Activated CD8-positive, alpha-beta memory T cell treated with anti-CD3 and anti-CD28 coated beads for 4 hours (primary cell): ENCODE measurements around the gene CTNND1.

ENCODE experiments used
- DNase-seq, 2 donors: peaks; one replicate each; pipeline ENCODE4 v3.0.0-alpha.2; 2020; ENCODE audit warnings: low read depth in 2 of 2

CTNND1 gene

DNA sequence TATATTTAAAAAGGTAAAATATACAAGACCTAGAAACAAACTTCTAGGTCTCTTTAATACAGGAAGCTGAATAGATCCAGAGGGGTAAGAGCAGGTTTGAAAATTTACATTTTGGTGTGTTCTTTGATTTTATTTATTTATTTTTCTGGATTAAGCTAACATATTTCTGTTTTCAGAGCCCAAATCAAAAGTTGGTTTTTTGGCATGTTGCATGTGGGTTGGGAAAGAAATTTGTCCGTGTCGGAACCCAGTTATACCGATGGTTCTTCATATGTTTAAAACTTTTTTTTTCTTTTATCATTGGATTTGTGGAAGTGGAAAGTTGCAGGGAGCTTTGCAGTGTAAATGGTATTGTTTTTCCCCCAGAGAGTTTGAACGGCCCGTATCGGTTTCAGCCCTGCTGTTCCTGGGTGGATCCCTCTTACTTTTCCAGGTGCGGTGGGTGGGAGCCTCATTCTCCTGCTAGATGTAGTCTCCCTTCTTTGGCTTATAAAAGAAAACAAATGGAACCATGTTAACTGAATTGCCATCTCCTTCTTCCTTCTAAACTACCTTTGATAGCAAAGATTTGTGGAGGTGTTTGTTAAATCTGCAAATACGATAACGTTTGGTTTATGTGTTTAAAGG is 746 bp downstream of the CTNND1 start:
- no peak for DNase-seq

DNA sequence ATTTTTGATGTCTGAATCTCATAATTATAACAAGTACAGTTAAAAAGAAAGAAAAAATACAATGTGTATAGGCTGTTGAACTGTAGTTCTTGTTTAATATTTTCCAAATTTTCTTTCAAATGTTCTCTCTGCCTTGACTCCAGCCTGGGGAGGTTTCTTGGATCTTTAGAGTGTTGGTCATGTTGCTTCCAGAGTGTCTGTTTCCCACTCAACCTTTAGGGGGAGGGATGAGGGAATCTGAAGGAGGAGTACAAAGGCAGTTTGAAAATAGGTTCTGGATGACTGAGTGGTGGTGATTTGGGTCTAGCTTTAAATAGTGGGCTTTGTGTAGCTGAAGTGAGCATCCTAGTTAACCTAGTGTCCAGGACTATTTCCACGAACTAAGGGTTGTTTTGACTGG is 2.0 kb downstream of the CTNND1 start:
- no peak for DNase-seq

DNA sequence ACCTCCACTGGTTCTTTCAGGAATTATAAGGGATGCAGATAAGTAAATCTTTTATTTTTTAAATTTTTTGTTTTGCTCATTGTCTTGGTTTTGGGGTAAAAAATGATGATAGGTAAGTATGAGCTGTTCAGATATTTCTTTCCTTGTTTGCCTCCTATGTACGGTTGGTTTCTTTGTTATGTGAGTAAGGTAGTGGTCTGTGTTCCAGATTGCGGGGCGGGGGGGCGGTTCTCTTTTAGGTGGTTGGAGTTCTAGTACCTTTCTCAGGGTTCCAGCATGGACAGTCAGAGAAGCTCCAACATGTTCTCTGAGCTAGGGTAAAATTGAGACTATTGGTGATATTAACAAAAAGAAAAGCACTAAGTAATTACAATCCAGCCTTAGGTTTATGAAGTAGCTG is 2.4 kb downstream of the CTNND1 start:
- no peak for DNase-seq

DNA sequence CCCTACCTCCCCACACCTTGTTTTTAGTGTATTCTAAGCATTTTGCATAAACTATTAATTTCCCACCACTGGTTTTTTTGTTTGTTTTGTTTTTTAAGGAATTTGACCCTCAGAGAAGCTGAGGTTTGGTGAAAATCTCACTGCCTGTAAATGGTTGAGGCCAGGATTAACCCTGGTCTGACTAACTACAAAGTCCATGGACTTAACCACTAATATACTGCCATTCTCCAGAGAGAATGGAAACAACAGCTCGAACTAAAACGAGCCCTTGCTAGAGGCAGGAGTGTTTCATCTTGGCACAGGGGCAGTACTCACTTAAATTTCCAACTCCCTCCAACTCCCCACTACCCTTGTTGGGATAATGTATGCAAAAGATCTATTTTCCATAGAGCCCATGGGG is 3.0 kb downstream of the CTNND1 start:
- no peak for DNase-seq

DNA sequence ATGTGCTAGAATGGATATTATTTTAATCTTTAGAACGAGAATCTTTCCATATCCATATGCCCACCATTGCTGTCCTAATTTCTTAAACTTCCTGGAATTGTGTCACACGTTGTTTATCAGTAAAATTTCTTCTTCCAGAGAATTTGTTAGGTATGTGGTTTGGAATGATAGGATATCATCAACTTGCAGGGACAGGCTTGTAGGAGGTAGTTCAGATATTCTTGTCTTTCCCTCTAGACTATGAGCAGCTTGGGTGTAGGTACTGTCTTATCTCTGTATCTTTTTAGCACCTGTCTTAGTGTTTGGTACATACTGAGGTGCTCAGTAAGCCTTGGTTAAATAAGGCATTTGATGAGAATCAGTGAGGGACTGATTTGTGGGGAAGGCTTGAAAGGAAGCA is 3.4 kb downstream of the CTNND1 start:
- no peak for DNase-seq

DNA sequence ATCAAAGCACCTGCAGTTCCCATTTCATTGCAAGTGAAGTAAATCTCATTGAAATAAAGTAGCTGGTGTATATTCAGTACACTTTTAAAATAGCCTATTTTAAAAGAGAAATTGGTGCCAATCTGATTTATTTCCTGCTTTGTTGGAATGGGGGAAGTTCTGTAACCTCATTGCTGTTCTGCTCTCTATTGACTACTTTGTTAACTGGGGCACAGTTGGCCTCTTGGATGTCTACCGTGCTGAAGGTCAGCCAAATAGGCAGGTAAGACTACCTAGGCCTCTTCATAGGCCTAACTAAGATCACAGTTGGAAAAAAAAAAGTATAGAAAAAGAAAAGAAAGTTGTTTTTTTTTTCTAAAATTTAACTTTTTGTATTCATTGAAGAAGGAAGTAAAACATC is 9.2 kb downstream of the CTNND1 start:
- no peak for DNase-seq

DNA sequence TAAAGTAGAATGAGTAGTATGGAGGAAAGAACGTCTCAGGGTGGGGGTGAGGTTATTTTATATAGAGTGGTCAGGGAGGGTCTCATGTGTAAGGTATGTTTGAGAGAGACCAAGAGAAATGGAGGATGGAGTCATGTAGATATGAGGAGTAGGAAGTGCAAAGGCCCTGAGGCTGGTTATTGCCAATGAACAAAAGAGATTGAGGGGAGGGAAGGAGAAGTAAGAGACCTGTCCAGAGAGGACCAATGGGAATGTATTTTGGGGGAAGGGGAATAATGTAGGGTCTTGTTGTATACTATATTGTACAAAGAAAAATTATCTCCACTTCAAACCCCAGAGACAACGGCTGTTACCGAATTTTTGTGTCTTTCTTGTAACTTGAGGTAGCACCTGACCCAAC is 9.8 kb downstream of the CTNND1 start:
- DNase-seq = no peak

DNA sequence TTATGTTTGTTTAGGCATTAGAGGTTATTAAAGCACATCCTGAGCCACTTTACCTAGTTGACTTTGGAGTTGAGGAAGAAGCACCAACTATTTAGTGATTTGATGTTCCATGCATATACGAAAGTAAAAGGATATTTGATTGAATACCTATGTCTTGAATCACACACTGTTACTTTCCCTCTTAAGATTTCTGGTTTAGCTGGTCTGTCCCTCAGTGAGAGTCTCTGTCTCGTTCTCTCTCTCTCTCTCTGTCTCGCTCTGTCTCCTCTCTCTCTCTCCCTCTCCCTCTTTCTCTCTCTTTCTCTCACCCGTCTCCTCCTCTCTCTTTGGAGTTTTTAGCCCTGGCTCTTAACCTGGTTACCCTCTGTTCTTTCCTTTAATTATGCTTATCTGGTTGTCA is 11.0 kb downstream of the CTNND1 start:
- DNase-seq = no peak

DNA sequence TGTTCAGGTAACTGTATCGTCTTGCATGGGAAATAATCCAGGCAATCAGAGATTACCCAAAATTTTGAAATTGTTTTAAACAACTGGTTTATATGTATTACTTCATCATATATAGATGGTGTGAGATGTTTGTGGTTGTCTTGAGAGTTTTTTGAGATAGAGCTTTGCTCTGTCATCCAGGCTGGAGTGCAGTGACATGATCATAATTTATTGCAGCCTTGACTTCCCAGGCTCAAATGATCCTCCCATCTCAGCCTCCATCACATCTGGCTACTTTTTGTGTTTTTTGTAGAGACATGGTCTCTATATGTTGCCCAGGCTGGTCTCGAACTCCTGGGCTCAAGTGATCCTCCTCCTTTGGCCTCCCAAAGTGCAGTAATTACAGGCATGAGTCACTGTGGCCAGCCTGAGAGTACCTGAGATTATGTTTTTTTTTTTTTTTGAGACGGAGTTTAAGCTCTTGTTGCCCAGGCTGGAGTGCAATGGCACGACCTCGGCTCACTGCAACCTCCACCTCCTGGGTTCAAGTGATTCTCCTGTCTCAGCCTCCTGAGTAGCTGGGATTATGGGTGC is 11.5 kb downstream of the CTNND1 start:
- no peak for DNase-seq

DNA sequence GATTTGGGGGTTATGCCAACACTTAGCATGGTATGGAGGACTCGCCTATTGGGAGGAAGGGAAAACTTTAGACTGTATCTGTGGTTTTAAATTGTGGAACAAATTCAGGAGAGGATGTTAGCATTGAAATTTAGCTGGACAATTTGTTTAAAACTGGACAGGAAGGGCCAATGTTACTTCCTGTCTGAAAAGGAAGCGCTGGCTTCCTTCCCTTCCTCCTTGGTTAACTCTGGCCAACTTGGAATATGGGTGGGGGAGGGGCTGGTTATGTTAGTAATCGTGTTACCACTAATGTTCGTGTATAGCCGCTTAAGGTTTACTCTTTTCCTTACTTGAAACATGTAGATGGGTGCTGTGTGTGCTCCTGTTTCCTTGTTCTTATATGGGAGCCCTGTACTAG is 13.9 kb downstream of the CTNND1 start:
- no peak for DNase-seq

DNA sequence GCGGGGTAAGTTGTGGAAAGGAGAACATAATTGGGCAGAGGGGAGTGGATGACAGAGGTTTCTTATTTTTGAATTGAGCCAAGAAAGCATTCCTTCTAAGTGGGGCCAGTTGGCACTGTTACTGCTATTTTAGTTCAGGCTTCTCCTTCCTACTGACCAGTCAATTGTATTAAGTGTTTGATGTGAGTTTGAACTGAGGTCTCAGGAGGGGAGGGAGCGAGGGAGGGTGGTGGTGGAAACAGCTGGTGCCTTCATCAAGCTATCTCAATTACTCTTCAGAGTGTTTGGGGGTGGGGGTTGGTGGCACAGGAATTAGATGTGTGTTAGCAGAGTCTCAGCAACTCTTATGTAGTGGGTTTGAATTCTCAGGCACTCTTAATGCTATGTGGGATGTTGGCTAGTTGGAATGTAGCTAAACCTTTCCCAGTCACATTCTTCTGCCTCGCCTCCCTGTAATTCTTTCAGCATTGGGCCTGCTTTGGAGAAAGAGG is 14.5 kb downstream of the CTNND1 start:
- no peak for DNase-seq

DNA sequence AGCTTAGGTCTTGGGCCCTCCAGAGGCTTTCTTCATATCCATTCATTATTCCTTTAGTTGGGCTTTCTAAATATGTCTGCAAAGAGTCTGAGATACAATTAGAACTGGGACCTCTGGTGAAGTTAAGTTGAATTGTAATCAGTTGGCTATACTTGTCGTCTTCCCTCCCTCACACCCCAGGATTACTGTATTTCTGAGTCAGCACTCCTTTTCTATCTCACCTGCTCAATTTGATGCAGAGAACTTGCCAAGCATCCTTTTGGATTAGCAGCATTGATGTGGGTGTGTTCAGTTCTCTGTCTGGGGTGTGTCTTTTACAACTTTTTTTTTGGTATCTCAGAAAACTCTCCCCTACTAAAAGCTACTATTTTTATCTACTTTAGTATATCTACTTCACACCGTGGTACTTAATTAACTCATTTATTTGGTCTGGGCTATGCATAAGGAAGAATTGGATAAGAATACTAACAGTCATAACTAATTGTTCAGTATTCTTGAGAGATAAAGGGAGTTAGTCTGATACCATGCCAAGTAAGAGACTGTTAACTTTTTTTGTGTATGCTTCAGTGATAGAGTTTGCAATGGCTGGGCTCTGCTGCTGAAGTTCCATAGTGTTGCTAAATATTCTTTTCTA is 15.1 kb downstream of the CTNND1 start:
- DNase-seq = no peak

DNA sequence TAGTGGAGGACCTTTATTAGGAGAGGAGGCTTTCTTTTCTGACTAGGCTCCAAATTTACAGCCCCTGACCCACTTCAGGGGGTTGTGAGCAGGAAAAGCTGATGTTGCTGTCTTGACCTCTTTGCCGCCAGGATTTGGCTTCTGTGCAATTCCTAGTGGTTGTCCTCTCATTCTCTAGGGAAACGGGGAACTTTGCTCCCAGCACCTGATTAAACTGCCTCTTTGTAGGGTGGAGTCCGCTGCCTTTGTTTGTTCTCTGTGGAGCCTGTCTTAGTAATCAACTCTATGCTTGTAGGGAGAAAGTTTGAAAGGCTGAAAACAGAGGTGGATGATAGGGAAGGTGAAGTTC is 16.3 kb downstream of the CTNND1 start:
- no peak for DNase-seq

DNA sequence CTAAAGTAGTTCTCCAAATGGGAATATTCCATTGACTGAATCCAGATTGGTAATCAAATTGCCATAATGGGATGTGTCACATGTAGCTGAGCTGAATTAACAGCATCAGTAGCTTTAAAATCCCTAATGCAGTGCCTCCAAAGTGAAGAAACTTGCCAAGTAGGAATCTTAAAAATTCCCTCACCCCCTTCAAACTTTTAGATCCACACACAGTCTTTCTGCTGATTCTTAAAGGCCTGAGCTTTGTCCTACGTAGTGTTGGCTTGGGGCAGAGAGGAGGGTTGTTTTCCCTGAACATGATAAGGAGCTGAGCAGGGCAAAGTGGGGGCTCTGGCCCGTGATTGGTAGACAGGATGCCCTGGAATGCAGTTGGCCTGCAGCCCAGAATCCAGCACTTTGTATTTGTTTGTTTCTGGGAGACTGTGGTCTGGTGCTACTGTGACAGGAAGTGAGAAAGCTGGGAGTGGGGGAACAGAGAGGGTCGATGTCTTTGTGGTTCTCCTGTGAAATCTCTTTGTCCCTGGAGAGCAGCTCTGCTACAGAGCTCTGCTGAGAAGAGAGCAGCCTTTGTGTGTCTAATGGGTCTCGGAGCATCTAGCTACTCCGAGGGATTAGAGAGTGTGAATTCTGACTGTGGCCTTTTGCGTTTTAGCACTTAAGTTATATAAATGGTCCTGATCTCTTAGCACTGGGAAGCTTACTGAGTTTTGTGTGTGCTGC is 16.9 kb downstream of the CTNND1 start:
- DNase-seq = no peak

DNA sequence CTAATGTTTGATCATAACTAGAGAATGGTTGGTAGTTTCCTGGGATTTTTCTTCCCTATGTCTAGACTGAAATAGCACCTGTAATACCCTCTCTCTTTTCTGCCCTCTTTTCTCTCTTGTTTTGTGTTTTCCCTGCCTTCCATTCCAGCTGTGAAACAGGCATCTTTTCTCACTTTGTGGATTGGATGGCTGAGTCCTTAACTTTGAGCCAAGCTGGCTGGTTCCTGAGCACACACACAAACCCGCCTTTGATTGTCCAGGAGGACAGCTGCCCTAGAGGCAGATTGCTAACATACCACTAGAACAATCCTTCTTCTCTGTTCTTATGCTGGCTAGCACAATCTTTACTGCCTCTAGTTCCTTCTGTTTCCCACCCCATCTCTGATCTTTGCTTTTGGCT is 17.7 kb downstream of the CTNND1 start:
- DNase-seq = no peak

DNA sequence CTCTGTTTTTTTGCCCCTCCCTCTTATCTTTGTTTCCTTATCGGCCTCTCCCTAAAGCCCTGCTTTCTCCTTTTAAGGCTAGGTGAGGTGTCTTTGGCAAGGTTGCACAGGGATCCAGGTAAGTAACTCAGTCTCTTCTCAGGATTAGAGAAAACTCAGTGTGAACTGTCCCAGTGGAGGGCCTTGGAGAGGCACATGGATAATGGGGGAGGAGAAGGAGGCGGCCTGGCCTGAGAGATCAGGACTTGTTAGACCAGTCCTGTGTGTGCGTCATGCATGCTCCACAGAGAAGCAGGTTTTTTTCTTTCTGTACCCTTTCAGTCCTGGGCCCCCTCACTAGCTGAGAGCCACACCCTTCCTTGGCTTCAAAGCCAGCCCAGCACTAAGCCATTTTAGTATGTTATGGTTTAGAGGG is 19.9 kb downstream of the CTNND1 start:
- DNase-seq = no peak

DNA sequence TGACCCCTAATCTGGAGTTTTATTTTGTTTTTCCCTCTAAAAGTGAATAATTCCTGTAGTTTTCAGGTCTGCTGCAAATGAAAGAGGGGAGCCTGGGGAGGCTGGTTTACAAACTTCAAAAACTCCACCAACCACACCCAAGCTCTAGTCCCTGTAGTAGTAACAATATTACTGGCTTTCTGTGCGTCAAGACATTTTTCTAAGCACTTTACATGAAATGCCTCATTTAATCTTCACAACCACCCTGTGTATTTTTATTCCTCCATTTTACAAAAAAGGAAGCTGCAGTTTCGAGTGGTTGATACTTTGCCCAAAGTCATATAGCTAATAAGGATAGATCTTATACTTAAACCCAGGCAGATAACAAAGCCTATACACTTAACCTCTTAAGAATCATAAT is 23.5 kb downstream of the CTNND1 start:
- DNase-seq = no peak

DNA sequence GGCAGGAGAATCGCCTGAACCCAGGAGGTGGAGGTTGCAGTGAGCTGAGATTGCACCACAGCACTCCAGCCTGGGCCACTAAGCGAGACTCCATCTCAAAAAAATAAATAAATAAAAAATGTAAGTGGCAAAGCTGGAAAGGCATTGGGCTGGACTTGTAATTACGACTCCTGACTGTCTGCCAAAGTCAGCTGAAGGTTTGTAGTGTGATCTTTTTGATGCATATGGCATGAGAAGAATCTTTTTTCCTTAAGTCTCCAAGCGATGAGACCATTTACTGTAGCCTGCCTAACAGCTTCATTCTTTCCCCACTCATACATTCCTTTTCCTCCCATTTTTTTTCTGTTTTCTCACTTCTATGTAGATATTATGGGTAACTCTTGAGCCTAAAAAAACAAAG is 24.8 kb downstream of the CTNND1 start:
- DNase-seq = no peak

DNA sequence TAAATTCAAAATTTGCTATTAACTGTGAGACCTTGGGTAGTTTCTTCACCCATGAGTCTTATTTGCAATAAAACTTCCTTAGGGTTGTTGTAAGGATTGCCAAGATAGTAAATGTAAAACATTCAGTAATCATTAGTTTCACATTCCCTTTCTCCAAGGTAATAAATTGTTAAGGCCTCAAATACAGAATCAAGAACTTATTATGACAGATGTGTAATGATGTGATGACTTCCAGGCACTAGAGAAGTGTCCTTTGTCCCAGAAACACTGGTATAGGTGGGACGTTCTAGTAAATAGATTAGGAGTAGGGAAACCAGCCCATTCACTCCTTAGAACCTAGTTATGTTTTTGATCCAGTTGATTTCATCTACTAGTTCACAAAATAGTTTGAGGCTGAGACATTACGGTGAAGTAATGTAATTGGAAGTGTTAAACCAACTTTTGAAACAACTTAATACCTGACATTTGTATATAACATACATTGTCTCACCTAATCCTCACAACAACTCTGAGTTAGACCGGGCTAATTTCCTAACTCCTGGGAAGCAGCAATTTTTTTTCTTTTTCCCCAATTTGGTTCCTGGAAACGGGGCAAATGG is 25.5 kb downstream of the CTNND1 start:
- DNase-seq = no peak

DNA sequence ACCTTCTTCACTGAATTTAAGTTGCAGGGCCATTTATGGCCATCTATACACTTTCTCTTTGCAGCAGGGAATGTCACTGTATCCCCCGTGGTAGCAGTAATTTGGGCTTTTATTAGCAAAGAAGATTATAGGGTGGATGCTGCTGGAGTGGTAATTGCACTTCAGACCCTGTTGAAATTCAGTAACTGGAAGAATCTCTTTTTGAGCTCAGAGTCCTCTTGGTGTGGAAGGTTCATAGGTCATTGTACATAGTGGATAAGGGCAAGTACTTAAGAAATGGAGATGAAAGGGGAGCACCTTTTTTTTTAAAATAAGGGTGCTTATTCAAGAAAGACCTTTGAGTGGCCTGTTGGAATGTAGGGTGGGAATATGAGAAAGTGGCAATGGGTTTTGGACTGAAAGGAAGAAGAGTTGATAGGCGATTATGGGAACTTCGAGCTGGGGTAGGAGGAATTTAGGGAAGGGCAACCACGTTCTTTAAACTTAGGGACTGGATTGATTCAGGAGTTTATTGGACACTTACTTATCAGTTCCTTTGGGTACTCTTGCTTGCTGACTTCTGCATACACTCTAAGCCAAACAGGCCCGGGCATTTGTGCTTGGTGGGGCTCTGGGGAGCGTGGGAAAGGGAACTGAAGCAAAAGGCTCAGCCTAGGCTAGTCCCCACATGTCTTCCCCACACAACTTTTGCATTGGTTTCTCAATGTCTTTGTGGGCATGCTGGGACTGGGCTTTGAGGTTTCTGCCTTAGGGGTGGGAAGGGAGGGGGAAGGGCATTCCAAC is 26.5 kb downstream of the CTNND1 start:
- no peak for DNase-seq

DNA sequence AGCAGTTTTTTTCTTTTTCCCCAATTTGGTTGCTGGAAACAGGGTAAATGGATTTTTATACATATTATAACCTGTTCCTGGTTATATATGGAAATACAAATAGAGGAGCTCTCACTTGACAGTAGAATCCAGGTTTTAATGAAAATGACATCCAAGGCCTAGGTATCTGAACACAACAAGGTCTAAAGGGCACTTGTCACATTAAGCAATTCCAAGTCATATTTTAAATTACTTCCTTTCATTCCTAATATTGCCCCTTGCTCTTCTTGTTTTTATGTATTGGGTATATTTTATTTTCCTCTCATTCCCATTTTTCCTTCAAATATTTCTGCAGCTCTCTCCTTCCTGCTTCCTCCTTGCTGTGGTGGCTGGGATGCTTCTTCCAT is 27.1 kb downstream of the CTNND1 start:
- no peak for DNase-seq
